IMR-90 (cell line): ENCODE measurements around the gene PCDHGA5. TPM values are rescaled to one million over a fixed set of nuclear protein-coding genes. Genes with fewer than 3 reads are reported as not detected.

Experiments used
- ATAC-seq: fragments of 200-7000 bp; cut with Tn5 transposase; 2 replicates; pipeline ENCODE4 v1.9.1; 2020; ENCODE audit warnings: low read depth, mild to moderate bottlenecking, moderate library complexity
- BruUV-seq: library from RNA; stranded (reverse); fragments of 400-500 nt; replicated peaks from 2 replicates; lab custom pipeline; 2021; lab: Mats Ljungman, UMichigan
- CTCF ChIA-PET: fragments of 300-600 bp; formaldehyde crosslinking; extraction: SDS; loops from one replicate; lab custom pipeline; 2021; ENCODE audit warnings: antibody characterized with exemption; lab: Yijun Ruan, JAX
- POLR2A ChIA-PET: fragments of 300-600 bp; sonication (Branson Sonifier 250); formaldehyde crosslinking; loops from one replicate; lab custom pipeline; 2022; ENCODE audit warnings: antibody characterized with exemption; ENCODE audit not compliant: unreplicated experiment; lab: Charles Lee
- DNase-seq: peaks from one replicate; pipeline ENCODE4 v3.0.0; 2013
- H2AFZ ChIP-seq: replicated peaks from 2 replicates; pipeline ENCODE3; 2013; ENCODE audit warnings: low read length, mild to moderate bottlenecking; ENCODE audit not compliant: poor library complexity
- H2AK5ac ChIP-seq: 2 replicates; pipeline ENCODE4 v1.6.1; 2013; ENCODE audit warnings: low read depth, low read length, inconsistent platforms
- H2AK9ac ChIP-seq: replicated peaks from 2 replicates; pipeline ENCODE3; 2013; ENCODE audit warnings: mild to moderate bottlenecking, low read depth, low read length, moderate library complexity; ENCODE audit not compliant: poor library complexity
- H2BK120ac ChIP-seq: 2 replicates; pipeline ENCODE4 v1.6.1; 2013; ENCODE audit warnings: low read depth, low read length, inconsistent platforms
- H2BK15ac ChIP-seq: 3 replicates; pipeline ENCODE4 v1.6.1; 2013; ENCODE audit warnings: low read depth, low read length, inconsistent platforms
- H2BK20ac ChIP-seq: 2 replicates; pipeline ENCODE4 v1.6.1; 2013; ENCODE audit warnings: low read depth, mild to moderate bottlenecking, inconsistent platforms, low read length, moderate library complexity
- H2BK5ac ChIP-seq: 2 replicates; pipeline ENCODE4 v1.6.1; 2013; ENCODE audit warnings: mild to moderate bottlenecking, low read depth, low read length, inconsistent platforms; ENCODE audit not compliant: poor library complexity, severe bottlenecking
- H3K14ac ChIP-seq: replicated peaks from 2 replicates; pipeline ENCODE4 v1.6.1; 2013; ENCODE audit warnings: low read depth, low read length, inconsistent platforms
- H3K18ac ChIP-seq: 2 replicates; pipeline ENCODE4 v1.6.1; 2013; ENCODE audit warnings: low read depth, low read length, control low read depth
- H3K23ac ChIP-seq: 2 replicates; pipeline ENCODE4 v1.6.1; 2013; ENCODE audit warnings: low read depth, low read length, inconsistent platforms
- H3K27ac ChIP-seq: 2 replicates; pipeline ENCODE4 v1.5.1; 2013; ENCODE audit warnings: mild to moderate bottlenecking, control low read depth, low read length; ENCODE audit not compliant: insufficient read depth
- H3K27me3 ChIP-seq: 2 replicates; pipeline ENCODE4 v1.6.1; 2013; ENCODE audit warnings: low read length; ENCODE audit not compliant: control insufficient read depth, insufficient read depth
- H3K36me3 ChIP-seq: 2 replicates; pipeline ENCODE4 v1.6.1; 2013; ENCODE audit warnings: low read length, mixed read lengths; ENCODE audit not compliant: control insufficient read depth, insufficient read depth
- H3K4ac ChIP-seq: 2 replicates; pipeline ENCODE4 v1.6.1; 2013; ENCODE audit warnings: low read depth, low read length, inconsistent platforms
- H3K4me1 ChIP-seq: 2 replicates; pipeline ENCODE4 v1.6.1; 2013; ENCODE audit warnings: low read length, mixed read lengths; ENCODE audit not compliant: control insufficient read depth, insufficient read depth
- H3K4me2 ChIP-seq: 2 replicates; pipeline ENCODE4 v1.6.1; 2013; ENCODE audit warnings: low read depth, mild to moderate bottlenecking, control low read depth, low read length, moderate library complexity
- H3K4me3 ChIP-seq: 2 replicates; pipeline ENCODE4 v1.5.1; 2013; ENCODE audit warnings: low read depth, mild to moderate bottlenecking, control low read depth, low read length, moderate library complexity; ENCODE audit not compliant: insufficient read depth
- H3K56ac ChIP-seq: 2 replicates; pipeline ENCODE4 v1.6.1; 2013; ENCODE audit warnings: low read length, inconsistent platforms; ENCODE audit not compliant: insufficient read depth; ENCODE audit errors: extremely low read depth
- H3K79me1 ChIP-seq, 2 experiments: 2 replicates each; pipeline ENCODE4 v1.6.1; 2013; ENCODE audit warnings: low read length in 2 of 2, inconsistent platforms in 1 of 2, low read depth in 1 of 2
- H3K9ac ChIP-seq: 2 replicates; pipeline ENCODE4 v1.6.1; 2013; ENCODE audit warnings: low read depth, low read length, control low read depth
- H3K9me1 ChIP-seq: 2 replicates; pipeline ENCODE4 v1.6.1; 2013; ENCODE audit warnings: low read length, inconsistent platforms; ENCODE audit not compliant: insufficient read depth
- H3K9me3 ChIP-seq: 2 replicates; pipeline ENCODE4 v1.6.1; 2013; ENCODE audit warnings: low read length; ENCODE audit not compliant: control insufficient read depth, insufficient read depth
- H4K20me1 ChIP-seq: 2 replicates; pipeline ENCODE4 v1.6.1; 2013; ENCODE audit warnings: low read length, inconsistent platforms; ENCODE audit not compliant: insufficient read depth
- H4K5ac ChIP-seq: 2 replicates; pipeline ENCODE4 v1.6.1; 2013; ENCODE audit warnings: mild to moderate bottlenecking, low read depth, low read length, control low read depth
- H4K8ac ChIP-seq, 2 experiments: 2 replicates each; pipeline ENCODE4 v1.6.1; 2013; ENCODE audit warnings: low read depth in 2 of 2, low read length in 2 of 2, control low read depth in 1 of 2, inconsistent platforms in 1 of 2
- H4K91ac ChIP-seq: 2 replicates; pipeline ENCODE4 v1.6.1; 2013; ENCODE audit warnings: low read depth, low read length, inconsistent platforms; ENCODE audit not compliant: insufficient read depth
- CTCF ChIP-seq: conservative IDR thresholded peaks from 2 replicates; pipeline ENCODE4 v1.5.1; 2012; ENCODE audit warnings: mild to moderate bottlenecking, low read depth, low read length, improper control_type of control experiment
- POLR2A ChIP-seq: IDR thresholded peaks from 2 replicates; pipeline ENCODE4 v1.6.1; 2012; ENCODE audit warnings: mild to moderate bottlenecking, low read depth, low read length
- SMC3 ChIP-seq: fragments of 150-350 bp; IDR thresholded peaks from 2 replicates; pipeline ENCODE4 v1.6.1; 2016; ENCODE audit warnings: low read depth, mild to moderate bottlenecking, antibody characterized with exemption, low read length, moderate library complexity
- WGBS, 2 experiments: methylation state at CpG; one replicate each; pipeline versions ENCODE4 v1.1.5 to v1.1.7; 2013; ENCODE audit warnings: missing lambda C conversion rate in 2 of 2; ENCODE audit not compliant: insufficient read length in 1 of 2; ENCODE audit errors: extremely low coverage in 2 of 2; 5-methylcytosine and 5-hydroxymethylcytosine counted together
- dilution Hi-C: fragments of 300-500 bp; cut with HindIII; formaldehyde crosslinking; loops from one replicate; pipeline ENCODE4 v1.14.3; 2018; ENCODE audit warnings: low sequenced_read_pairs; ENCODE audit not compliant: unreplicated experiment
- in situ Hi-C: fragments of 300-500 bp; cut with MboI; formaldehyde crosslinking; loops from 3 replicates; pipeline ENCODE4 v1.14.3; 2019; ENCODE audit warnings: low sequenced_read_pairs, inconsistent platforms, mixed read lengths
- intact Hi-C: fragments of 100-400 bp; cut with micrococcal nuclease; formaldehyde crosslinking; loops from 2 replicates; pipeline ENCODE4 v1.10.0; 2022
- polyA plus RNA-seq, 3 experiments: library from polyadenylated mRNA; depleted of rRNA; stranded (reverse); fragments of >200 nt; gene quantifications; 2 replicates each; pipeline ENCODE4 v1.2.3, GENCODE V29; 2012; ENCODE audit warnings: low replicate concordance in 1 of 3
- total RNA-seq: library from RNA; depleted of rRNA; stranded (reverse); fragments of >200 nt; gene quantifications from 2 replicates; pipeline ENCODE4 v1.2.3, GENCODE V29; 2012

Gene PCDHGA5
- total and polyA plus RNA-seq, 2 of the 4 experiments (the other 2 are of a cell fraction), result 1.3 to 2.0 TPM

- no peaks in the 10 kb centered on the region for H3K9me1 ChIP-seq
- H3K79me1 ChIP-seq, result peaks cover 0 to 3% of the 10 kb centered on the region in 2 experiments; a peak in 1 of 4 replicates
- TF ChIP-seq CTCF, result no peak
- no peak for TF ChIP-seq POLR2A
- no peak for TF ChIP-seq SMC3
- no peaks in the 10 kb centered on the region for H4K20me1 ChIP-seq
- WGBS, 2 experiments, result 60% methylated on average over 1 of the region's 15 CpGs; no CpG with 5 or more reads in 1 of the 2 experiments
- peaks cover 7% of the 10 kb centered on the region; the same call in 1 of the 2 replicates for H3K36me3 ChIP-seq
- H2AK9ac ChIP-seq, result no peak overlapping the region
- no peak overlapping the region for H4K91ac ChIP-seq
- no peak overlapping the region for H2BK5ac ChIP-seq
- POLR2A ChIA-PET, result no interaction called here
- peak overlapping the region; percentile 22; the same call in 1 of the 2 replicates for H3K4me2 ChIP-seq
- no peak overlapping the region for H2AK5ac ChIP-seq
- H3K4me3 ChIP-seq, result no peak overlapping the region
- peaks cover 2% of the 10 kb centered on the region; the same call in 1 of the 2 replicates for H3K27me3 ChIP-seq
- dilution Hi-C loops, result no loop called here
- H4K8ac ChIP-seq, result no peak overlapping the region
- no peak overlapping the region for H2BK20ac ChIP-seq
- DNase-seq (no peak), ATAC-seq (no peak)
- no peaks in the 10 kb centered on the region for H3K4me1 ChIP-seq
- intact Hi-C loops, result loop anchor here (5.0 kb wide), 1 partner anchor 33 kb away; no protein-coding TSS in a partner anchor
- H3K23ac ChIP-seq, result no peak overlapping the region
- H2BK15ac ChIP-seq, result no peak overlapping the region
- no peak overlapping the region for H3K27ac ChIP-seq
- in situ Hi-C loops, result no loop called here
- no peak overlapping the region for H4K5ac ChIP-seq
- no peak overlapping the region for H3K14ac ChIP-seq
- H2BK120ac ChIP-seq, result no peak overlapping the region
- BruUV-seq, result no TSS peak
- no peak overlapping the region for H3K9ac ChIP-seq
- no peak overlapping the region for H3K4ac ChIP-seq
- CTCF ChIA-PET, result interaction anchor here (0.7 kb wide), 1 partner anchor 40 kb away, joined by 3 read pairs; the partner anchor contains the start of gene TAF7
- H3K9me3 ChIP-seq, result peaks cover 63% of the 10 kb centered on the region
- no peak overlapping the region for H3K18ac ChIP-seq
- H3K56ac ChIP-seq, result no peak overlapping the region
- H2AFZ ChIP-seq, result no peak overlapping the region
Observed at GRCh38 chr5:141360685-141361084, 3.3 kb upstream of the PCDHGA5 start.
